Panc1 (cell line): ENCODE measurements around the gene ZC3H12C. TPM values are rescaled to one million over a fixed set of nuclear protein-coding genes. Genes with fewer than 3 reads are reported as not detected.
"Not testable (repeated sequence)": the region's sequence is repeated elsewhere in the genome, so short reads cannot be mapped to it uniquely, and the experiment has no call there.

Experiments used
- ATAC-seq: fragments of 200-7000 bp; cut with Tn5 transposase; 2 replicates; pipeline ENCODE4 v1.9.1; 2020; ENCODE audit warnings: mild to moderate bottlenecking, moderate library complexity
- BruUV-seq: library from RNA; stranded (reverse); fragments of 400-500 nt; replicated peaks from 2 replicates; lab custom pipeline; 2021; lab: Mats Ljungman, UMichigan
- CTCF ChIA-PET: fragments of 300-600 bp; sonication (Branson Sonifier 250); formaldehyde crosslinking; loops from one replicate; lab custom pipeline; 2022; ENCODE audit warnings: antibody characterized with exemption; lab: Charles Lee
- POLR2A ChIA-PET: fragments of 300-600 bp; sonication (Branson Sonifier 250); formaldehyde crosslinking; loops from one replicate; lab custom pipeline; 2022; ENCODE audit warnings: antibody characterized with exemption; lab: Charles Lee
- DNase-seq: peaks from one replicate; pipeline ENCODE4 v3.0.0-alpha.2; 2010; ENCODE audit warnings: low read depth, low spot score
- H3K27ac ChIP-seq: 2 replicates; pipeline ENCODE4 v1.5.1; 2011; ENCODE audit warnings: mild to moderate bottlenecking, low read length, inconsistent platforms
- H3K27me3 ChIP-seq: fragments of 200-500 bp; sonication (Bioruptor generic); 2 replicates; pipeline ENCODE4 v1.6.0; 2014; ENCODE audit warnings: low read length, inconsistent platforms; ENCODE audit not compliant: control insufficient read depth, insufficient read depth
- H3K36me3 ChIP-seq: fragments of 200-500 bp; sonication (Bioruptor generic); 2 replicates; pipeline ENCODE4 v1.5.1; 2014; ENCODE audit warnings: inconsistent platforms, mild to moderate bottlenecking, low read length, moderate library complexity; ENCODE audit not compliant: control insufficient read depth, insufficient read depth
- H3K4me1 ChIP-seq: 2 replicates; pipeline ENCODE4 v1.5.1; 2011; ENCODE audit warnings: inconsistent platforms, mild to moderate bottlenecking, low read length, moderate library complexity; ENCODE audit not compliant: control insufficient read depth, insufficient read depth
- H3K4me3 ChIP-seq, 2 experiments: 2 replicates each; pipeline ENCODE4 v1.5.1; 2011 to 2012; ENCODE audit warnings: low read depth in 2 of 2, low read length in 2 of 2, mild to moderate bottlenecking in 2 of 2, inconsistent platforms in 1 of 2, moderate library complexity in 1 of 2
- H3K9me3 ChIP-seq: fragments of 200-500 bp; sonication (Bioruptor generic); 2 replicates; pipeline ENCODE4 v1.5.1; 2014; ENCODE audit warnings: low read depth, mild to moderate bottlenecking, inconsistent platforms, low read length, moderate library complexity; ENCODE audit not compliant: control insufficient read depth, insufficient read depth
- CTCF ChIP-seq: fragments of 450-650 bp; IDR thresholded peaks from 2 replicates; pipeline ENCODE4 v1.5.1; 2017; ENCODE audit warnings: mild to moderate bottlenecking
- POLR2AphosphoS5 ChIP-seq: IDR thresholded peaks from 2 replicates; pipeline ENCODE4 v1.6.1; 2012; ENCODE audit warnings: mild to moderate bottlenecking, low read depth, low read length, moderate library complexity
- REST ChIP-seq, 2 experiments: IDR thresholded peaks; 2 replicates each; pipeline ENCODE4 v1.6.1; 2011 to 2012; ENCODE audit warnings: low read depth in 2 of 2, control low read depth in 1 of 2, low read length in 1 of 2, mild to moderate bottlenecking in 1 of 2, moderate library complexity in 1 of 2; ENCODE audit not compliant: insufficient read depth in 1 of 2
- SIN3A ChIP-seq: IDR thresholded peaks from 2 replicates; pipeline ENCODE4 v1.6.1; 2012; ENCODE audit warnings: low read depth, mild to moderate bottlenecking, low read length, moderate library complexity, borderline replicate concordance; ENCODE audit not compliant: insufficient read depth
- TCF7L2 ChIP-seq: IDR thresholded peaks from 2 replicates; pipeline ENCODE4 v1.6.1; 2011; ENCODE audit warnings: mild to moderate bottlenecking, low read depth, low read length, inconsistent platforms
- in situ Hi-C: cut with HindIII; loops from 2 replicates; pipeline ENCODE4 v1.10.0; 2016; ENCODE audit warnings: low sequenced_read_pairs, low pct_unique_long_range_greater_than_20kb
- intact Hi-C: fragments of 100-400 bp; cut with micrococcal nuclease; formaldehyde crosslinking; loops from one replicate; pipeline ENCODE4 v1.10.0; 2022; ENCODE audit not compliant: unreplicated experiment
- total RNA-seq: library from RNA; stranded (reverse); gene quantifications from one replicate; pipeline ENCODE4 v1.2.1, GENCODE V29; 2021; ENCODE audit not compliant: unreplicated experiment

ZC3H12C gene
- total RNA-seq, 1 experiment from 2014 or later = 13.5 TPM

DNA sequence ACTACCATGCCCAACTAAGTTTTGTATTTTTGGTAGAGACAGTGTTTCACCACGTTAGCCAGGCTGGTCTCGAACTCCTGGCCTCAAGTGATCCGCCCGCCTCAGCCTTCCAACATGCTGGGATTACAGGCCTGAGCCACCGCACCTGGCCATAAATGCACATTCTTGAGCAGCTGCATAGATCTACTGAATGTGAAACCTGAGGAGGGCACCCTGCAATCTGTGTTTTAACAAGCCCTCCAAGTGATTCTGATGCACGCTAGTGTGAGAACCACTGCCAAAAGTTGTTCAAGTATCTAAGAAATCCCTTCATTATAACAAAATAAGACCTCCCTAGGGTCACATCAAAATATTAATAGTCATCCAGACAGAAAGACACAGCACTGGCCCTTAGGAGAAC is 113.9 kb downstream of the ZC3H12C start:
- ATAC-seq (no peak), DNase-seq (no peak)
- no peak overlapping the region for H3K4me3 ChIP-seq
- TF ChIP-seq CTCF (no peak), POLR2AphosphoS5 (no peak), SIN3A (no peak), TCF7L2 (no peak), REST (IDR thresholded peaks at IDR 0.05; ENCODE audit: insufficient read depth in 1 of 2, low read depth in 2 of 2, low read length in 1 of 2) (no peak)
- intact Hi-C loops (no loop called here), in situ Hi-C loops (no loop called here)
- no peaks in the 10 kb centered on the region for H3K27me3 ChIP-seq
- H3K27ac ChIP-seq = no peak overlapping the region
- ChIA-PET POLR2A (no interaction called here), CTCF (interaction anchor here (0.7 kb wide), 1 partner anchor 85 kb away, joined by 4 read pairs; no protein-coding TSS in a partner anchor)
- no peaks in the 10 kb centered on the region for H3K36me3 ChIP-seq
- no peaks in the 10 kb centered on the region; the same call in 1 of the 2 replicates for H3K4me1 ChIP-seq
- no peaks in the 10 kb centered on the region for H3K9me3 ChIP-seq
- BruUV-seq = no TSS peak

- POLR2A ChIA-PET, H3K4me1 ChIP-seq, BruUV-seq, DNase-seq, H3K9me3 ChIP-seq, H3K27me3 ChIP-seq, in situ Hi-C loops, CTCF ChIA-PET, ATAC-seq, H3K36me3 ChIP-seq, H3K27ac ChIP-seq, intact Hi-C loops: not testable (repeated sequence)
- peak overlapping the region; percentile 11 to 20; a peak in 3 of 4 replicates for H3K4me3 ChIP-seq
- TF ChIP-seq CTCF = peak; percentile 13; the same call in 1 of the 2 replicates
Observed at GRCh38 chr11:110208678-110209312, 115.6 kb downstream of the ZC3H12C start.

DNA sequence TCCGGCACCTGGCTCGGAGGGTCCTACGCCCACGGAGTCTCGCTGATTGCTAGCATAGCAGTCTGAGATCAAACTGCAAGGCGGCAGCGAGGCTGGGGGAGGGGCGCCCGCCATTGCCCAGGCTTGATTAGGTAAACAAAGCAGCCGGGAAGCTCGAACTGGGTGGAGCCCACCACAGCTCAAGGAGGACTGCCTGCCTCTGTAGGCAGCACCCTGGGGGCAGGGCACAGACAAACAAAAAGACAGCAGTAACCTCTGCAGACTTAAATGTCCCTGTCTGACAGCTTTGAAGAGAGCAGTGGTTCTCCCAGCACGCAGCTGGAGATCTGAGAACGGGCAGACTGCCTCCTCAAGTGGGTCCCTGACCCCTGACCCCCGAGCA is 116.1 kb downstream of the ZC3H12C start:
- CTCF ChIA-PET = not testable (repeated sequence)

More for the DNA sequence above, 116.1 kb downstream of the ZC3H12C start:
- H3K4me1 ChIP-seq, in situ Hi-C loops, H3K9me3 ChIP-seq, ATAC-seq, DNase-seq, BruUV-seq, POLR2A ChIA-PET, H3K36me3 ChIP-seq, H3K27ac ChIP-seq, intact Hi-C loops, H3K27me3 ChIP-seq: not testable (repeated sequence)
- H3K4me3 ChIP-seq = peak overlapping the region; percentile 11 to 20; a peak in 3 of 4 replicates
